HepG2 (cell line): ENCODE results near the gene NUDT3. TPM values are rescaled to one million over a fixed set of nuclear protein-coding genes. Genes with fewer than 3 reads are reported as not detected.
"Not testable (repeated sequence)": the region's sequence is repeated elsewhere in the genome, so short reads cannot be mapped to it uniquely, and the experiment has no call there.

Experiments used
- ATAC-seq: fragments of 200-7000 bp; cut with Tn5 transposase; 3 replicates; pipeline ENCODE4 v1.9.1; 2020; ENCODE audit warnings: mild to moderate bottlenecking, moderate library complexity
- BruUV-seq: library from RNA; stranded (reverse); fragments of 400-500 nt; replicated peaks from 2 replicates; lab custom pipeline; 2021; lab: Mats Ljungman, UMichigan
- CTCF ChIA-PET: fragments of 300-600 bp; formaldehyde crosslinking; extraction: SDS; loops from one replicate; lab custom pipeline; 2021; ENCODE audit warnings: low total read pairs, inconsistent platforms, low intra/inter-chr PET ratio; lab: Yijun Ruan, JAX
- POLR2A ChIA-PET: fragments of 350-600 bp; sonication (Branson Sonifier 250); formaldehyde crosslinking; loops from one replicate; lab custom pipeline; 2020; ENCODE audit warnings: antibody characterized with exemption, inconsistent platforms; lab: Yijun Ruan, JAX
- DNase-seq: peaks from one replicate; pipeline ENCODE4 v3.0.0-alpha.2; 2015; ENCODE audit warnings: low spot score
- FAIRE-seq: peaks from 3 replicates; lab custom pipeline; 2011; peaks lifted over from hg19 to GRCh38; lab: Jason Lieb, UNC
- H2AFZ ChIP-seq: one replicate; pipeline ENCODE4 v1.6.1; 2011; ENCODE audit warnings: low read length, inconsistent platforms
- H3K27ac ChIP-seq: fragments of 300-600 bp; 3 replicates; pipeline ENCODE4 v1.8.0; 2011; ENCODE audit warnings: mixed run types, mild to moderate bottlenecking, mixed read lengths, low read length, inconsistent platforms; ENCODE audit not compliant: insufficient read depth; ENCODE audit errors: extremely low read length
- H3K27me3 ChIP-seq, 2 experiments: fragments of 200-600 bp in 1 of 2; 2 replicates in 1 of 2; 3 replicates in 1 of 2; pipeline versions ENCODE4 v1.6.0 to v1.8.0; 2011; ENCODE audit warnings: low read length in 2 of 2, mild to moderate bottlenecking in 2 of 2, moderate library complexity in 2 of 2, inconsistent platforms in 1 of 2; ENCODE audit not compliant: insufficient read depth in 2 of 2, control insufficient read depth in 1 of 2
- H3K36me3 ChIP-seq, 2 experiments: fragments of 200-600 bp in 1 of 2; replicated peaks in 1 of 2; 2 replicates in 1 of 2; 3 replicates in 1 of 2; pipeline versions ENCODE4 v1.5.1 to v1.8.0; 2011; ENCODE audit warnings: low read length in 2 of 2, inconsistent platforms in 1 of 2; ENCODE audit not compliant: insufficient read depth in 2 of 2, control insufficient read depth in 1 of 2
- H3K4me1 ChIP-seq: 2 replicates; pipeline ENCODE4 v1.5.1; 2012; ENCODE audit warnings: low read length, inconsistent platforms; ENCODE audit not compliant: insufficient read depth
- H3K4me2 ChIP-seq: 2 replicates; pipeline ENCODE4 v1.6.0; 2011; ENCODE audit warnings: low read depth, low read length, inconsistent platforms
- H3K4me3 ChIP-seq, 3 experiments: fragments of 200-600 bp in 1 of 3; sonication (generic), shearing (Covaris generic) in 1 of 3; replicated peaks in 1 of 3; 2 replicates each; pipeline ENCODE4 v1.5.1; 2011 to 2016; ENCODE audit warnings: low read length in 3 of 3, inconsistent platforms in 2 of 3, low read depth in 2 of 3, mild to moderate bottlenecking in 2 of 3, control low read depth in 1 of 3, mixed read lengths in 1 of 3; ENCODE audit not compliant: insufficient read depth in 1 of 3
- H3K79me2 ChIP-seq: one replicate; pipeline ENCODE4 v1.6.1; 2011; ENCODE audit warnings: low read length, inconsistent platforms; ENCODE audit not compliant: insufficient read depth
- H3K9ac ChIP-seq: 2 replicates; pipeline ENCODE4 v1.6.0; 2011; ENCODE audit warnings: mild to moderate bottlenecking, low read depth, low read length, inconsistent platforms; ENCODE audit not compliant: insufficient read depth
- H3K9me3 ChIP-seq: 2 replicates; pipeline ENCODE4 v1.5.1; 2012; ENCODE audit warnings: mild to moderate bottlenecking, low read length
- H4K20me1 ChIP-seq: 2 replicates; pipeline ENCODE4 v1.6.0; 2011; ENCODE audit warnings: inconsistent platforms, mild to moderate bottlenecking, low read length, moderate library complexity; ENCODE audit not compliant: insufficient read depth
- DBP ChIP-seq: sonication (generic); formaldehyde crosslinking; IDR thresholded peaks from 2 replicates; pipeline ENCODE4 v1.4.0; 2020; ENCODE audit warnings: missing genetic modification reagents; ENCODE audit errors: not compliant biosample characterization
- DNMT3B ChIP-seq: conservative IDR thresholded peaks from 2 replicates; pipeline ENCODE4 v1.6.1; 2016; ENCODE audit warnings: missing biosample characterization, control low read depth
- FOXA3 ChIP-seq: IDR thresholded peaks from 2 replicates; pipeline ENCODE4 v1.6.1; 2016; ENCODE audit warnings: missing genetic modification reagents, missing compliant biosample characterization
- MTERF4 ChIP-seq: sonication (generic); formaldehyde crosslinking; IDR thresholded peaks from 2 replicates; pipeline ENCODE4 v1.8.0; 2023; ENCODE audit warnings: mild to moderate bottlenecking, missing genetic modification reagents
- NCOA5 ChIP-seq: sonication (generic); formaldehyde crosslinking; IDR thresholded peaks from 2 replicates; pipeline ENCODE4 v1.4.0; 2020; ENCODE audit warnings: missing genetic modification reagents
- TBL1XR1 ChIP-seq: fragments of 150-350 bp; IDR thresholded peaks from 2 replicates; pipeline ENCODE4 v1.6.1; 2014; ENCODE audit warnings: borderline replicate concordance, low read length; ENCODE audit not compliant: partially characterized antibody
- ZBTB7B ChIP-seq: sonication (generic); formaldehyde crosslinking; IDR thresholded peaks from 2 replicates; pipeline ENCODE4 v1.4.0; 2020; ENCODE audit warnings: missing genetic modification reagents
- ZMYM3 ChIP-seq: sonication (generic); formaldehyde crosslinking; IDR thresholded peaks from 2 replicates; pipeline ENCODE4 v1.5.1; 2020; ENCODE audit warnings: mild to moderate bottlenecking, missing genetic modification reagents
- ZNF460 ChIP-seq: sonication (generic); formaldehyde crosslinking; IDR thresholded peaks from 2 replicates; pipeline ENCODE4 v1.5.1; 2020; ENCODE audit warnings: missing genetic modification reagents, mild to moderate bottlenecking, borderline replicate concordance
- WGBS: methylation state at CpG from one replicate; pipeline ENCODE4 v1.1.6; 2017; ENCODE audit warnings: low lambda C conversion rate; 5-methylcytosine and 5-hydroxymethylcytosine counted together
- in situ Hi-C: cut with HindIII; loops from 2 replicates; pipeline ENCODE4 v1.10.0; 2017; ENCODE audit warnings: low pct_unique_long_range_greater_than_20kb; ENCODE audit not compliant: extremely low pct_ligation_motif_present
- intact Hi-C: fragments of 100-400 bp; cut with micrococcal nuclease; formaldehyde crosslinking; loops from one replicate; pipeline ENCODE4 v1.10.0; 2022; ENCODE audit not compliant: unreplicated experiment
- polyA plus RNA-seq, 8 experiments: library from polyadenylated mRNA; depleted of rRNA in 3 of 8; stranded (reverse) in 7 of 8; unstranded in 1 of 8; fragments of >200 nt; fragmentation: Illumina TruSeq in 4 of 8; extraction: Trizol in 4 of 8; gene quantifications; 2 replicates each; pipeline versions ENCODE4 v1.2.1 to v1.2.3, GENCODE V29; 2011 to 2016; ENCODE audit warnings: low read depth in 4 of 8, missing spikeins in 1 of 8, mixed read lengths in 1 of 8; ENCODE audit not compliant: insufficient read depth in 1 of 8
- total RNA-seq, 5 experiments: library from RNA; depleted of rRNA; stranded (reverse); fragments of >200 nt; fragmentation: Illumina TruSeq; extraction: Trizol; gene quantifications; 2 replicates each; pipeline ENCODE4 v1.2.3, GENCODE V29; 2016; ENCODE audit warnings: low read depth in 1 of 5

The NUDT3 gene
- total and polyA plus RNA-seq, 2 of the 13 experiments (the other 11 are each of a cell fraction or from before 2014, with no cell fraction given) = 20.2 to 20.6 TPM

DNA sequence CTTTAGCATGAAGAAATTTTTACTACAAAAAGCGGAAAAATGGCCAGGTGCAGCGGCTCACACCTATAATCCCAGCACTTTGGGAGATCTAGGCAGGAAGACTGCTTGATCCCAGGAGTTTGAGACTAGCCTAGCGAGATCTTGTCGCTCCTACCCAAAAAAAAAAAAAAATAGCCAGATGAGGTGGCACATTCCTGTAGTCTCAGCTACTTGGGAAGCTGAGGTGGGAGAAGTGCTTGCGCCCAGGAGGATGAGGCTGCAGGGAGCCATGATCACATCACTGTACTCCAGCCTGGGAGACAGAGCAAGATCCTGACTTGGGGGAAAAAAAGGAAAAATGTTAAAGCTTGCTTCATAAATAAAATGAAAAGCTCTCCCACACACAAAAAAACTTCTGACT is 14.5 kb downstream of the NUDT3 start:
- CTCF ChIA-PET = no interaction called here
- TF ChIP-seq ZBTB7B (CRISPR knock-in tag) = no peak
- TF ChIP-seq MTERF4 = no peak
- no peak for TF ChIP-seq NCOA5
- TF ChIP-seq FOXA3 (CRISPR knock-in tag) = no peak
- no peak for TF ChIP-seq DBP
- TF ChIP-seq DNMT3B = no peak
- TF ChIP-seq TBL1XR1 = no peak
- Histone ChIP-seq H3K9ac (no peak overlapping the region), H4K20me1 (peaks cover 16% of the 10 kb centered on the region; the same call in 1 of the 2 replicates), H3K27me3 (no peaks in the 10 kb centered on the region), H3K27ac (no peak overlapping the region), H3K4me1 (peaks cover 37% of the 10 kb centered on the region), H3K4me2 (no peak overlapping the region), H2AFZ (no peak overlapping the region), H3K9me3 (no peaks in the 10 kb centered on the region), H3K36me3 (peaks cover 2 to 4% of the 10 kb centered on the region in 2 experiments; a peak in 1 of 5 replicates), H3K4me3 (no peak overlapping the region), H3K79me2 (peaks cover 81% of the 10 kb centered on the region)
- ATAC-seq (no peak), FAIRE-seq (no peak), DNase-seq (no peak)
- in situ Hi-C loops (no loop called here), intact Hi-C loops (no loop called here)
- no TSS peak for BruUV-seq
- WGBS = 97% methylated on average over 5 of the region's 5 CpGs
- POLR2A ChIA-PET = interaction anchor here (0.5 kb wide), 1 partner anchor 8 kb away, joined by 3 read pairs; no protein-coding TSS in a partner anchor

DNA sequence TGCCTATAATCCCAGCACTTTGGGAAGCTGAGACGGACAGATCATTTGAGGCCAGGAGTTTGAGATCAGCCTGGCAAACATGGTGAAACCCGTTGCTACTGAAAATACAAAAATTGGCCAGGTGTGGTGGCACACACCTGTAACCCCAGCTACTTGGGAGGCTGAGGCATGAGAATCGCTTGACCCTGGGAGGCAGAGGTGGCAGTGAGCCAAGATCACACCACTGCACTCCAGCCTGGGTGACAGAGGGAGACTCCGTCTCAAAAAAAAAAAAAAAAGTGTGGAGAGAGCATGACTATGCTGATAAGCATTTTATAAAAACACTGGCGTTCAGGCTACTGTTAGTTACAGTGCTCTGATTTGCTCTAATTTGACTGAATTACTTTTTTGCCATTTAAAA is 14.9 kb downstream of the NUDT3 start:
- Histone ChIP-seq H3K79me2 (peaks cover 79% of the 10 kb centered on the region), H3K4me1 (peaks cover 37% of the 10 kb centered on the region), H4K20me1 (peaks cover 16% of the 10 kb centered on the region; the same call in 1 of the 2 replicates)
- H3K27me3 ChIP-seq, H3K9ac ChIP-seq, in situ Hi-C loops, H3K9me3 ChIP-seq, BruUV-seq, ATAC-seq, H3K27ac ChIP-seq, H3K36me3 ChIP-seq, intact Hi-C loops, POLR2A ChIA-PET, H3K4me2 ChIP-seq, DNase-seq, CTCF ChIA-PET, H2AFZ ChIP-seq, FAIRE-seq, H3K4me3 ChIP-seq: not testable (repeated sequence)
- TF ChIP-seq ZMYM3 (CRISPR knock-in tag) (0 out of 2 replicates have a peak, but pooled peaks have one; percentile 33), ZNF460 (CRISPR knock-in tag) (peak; percentile 77; the same call in 1 of the 2 replicates)
- WGBS = 94% methylated on average over 5 of the region's 5 CpGs
